ENCODE data around the gene RELN.

The RELN gene

DNA sequence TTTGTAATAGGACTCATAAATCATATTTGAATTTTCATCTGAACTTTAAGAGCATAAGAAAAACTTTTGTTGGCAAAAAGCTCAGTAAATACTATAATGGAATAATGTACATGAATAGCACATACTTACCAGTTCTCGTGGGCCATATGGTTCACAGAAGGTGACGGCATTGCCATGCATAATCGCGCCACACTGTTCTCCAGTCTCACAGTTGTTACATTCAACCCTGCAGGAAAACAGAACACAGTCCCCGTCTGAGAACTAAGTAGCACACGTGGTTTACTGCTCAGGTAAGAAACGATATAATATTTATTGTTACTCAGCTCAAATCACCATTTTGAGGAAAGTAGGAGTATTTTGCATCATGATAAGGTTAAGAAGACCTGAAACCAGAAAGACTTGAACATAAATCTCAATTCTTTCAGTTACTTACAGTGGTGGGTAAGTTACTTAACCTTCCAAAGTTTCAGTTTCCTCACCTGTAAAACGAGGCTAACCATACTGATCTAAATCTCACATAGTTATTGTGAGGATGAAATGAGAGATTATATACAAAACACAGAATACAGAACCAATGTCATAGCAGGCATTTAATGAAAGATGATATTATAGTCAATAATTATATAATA is 261.4 kb downstream of the RELN start:
- Histone ChIP-seq H3K9me3 (no peaks in the 10 kb centered on the region), H3K27me3 (no peaks in the 10 kb centered on the region), H3K27ac (no peak overlapping the region), H3K4me1 (ENCODE audit: control insufficient read depth in 1 of 2, insufficient read depth in 1 of 2, low read depth in 1 of 2, low read length in 1 of 2) (no peaks in the 10 kb centered on the region), H3K4me3 (ENCODE audit: low read depth in 1 of 2, low read length in 1 of 2) (no peak overlapping the region), H3K36me3 (no peaks in the 10 kb centered on the region)
- TF ChIP-seq CTCF (IDR thresholded peaks at IDR 0.05): no peak

DNA sequence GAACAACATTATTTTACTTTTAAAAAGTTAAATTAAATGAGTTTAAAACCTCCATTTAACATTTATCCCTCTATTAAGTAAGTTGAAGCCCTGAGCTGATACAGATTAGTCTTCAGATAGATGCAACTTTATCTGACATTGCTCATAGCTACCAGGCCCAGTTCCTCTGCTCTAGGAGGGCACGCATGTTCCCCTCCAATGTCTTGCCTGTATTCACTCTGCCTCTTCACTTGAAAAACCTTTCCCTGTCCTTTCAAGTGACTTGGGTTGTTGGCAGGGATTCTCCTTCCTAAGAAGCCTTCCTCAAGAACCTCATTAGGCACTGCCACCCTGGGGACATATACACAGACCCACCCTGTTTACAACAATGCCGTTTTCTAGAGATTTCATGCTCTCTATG is 270.4 kb downstream of the RELN start:
- H3K36me3 ChIP-seq: no peaks in the 10 kb centered on the region
- TF ChIP-seq CTCF (IDR thresholded peaks at IDR 0.05): no peak
- H3K27me3 ChIP-seq: no peaks in the 10 kb centered on the region
- no peak overlapping the region for H3K4me3 ChIP-seq (ENCODE audit: low read depth in 1 of 2, low read length in 1 of 2)
- no peak overlapping the region for H3K27ac ChIP-seq
- no peaks in the 10 kb centered on the region for H3K4me1 ChIP-seq (ENCODE audit: control insufficient read depth in 1 of 2, insufficient read depth in 1 of 2, low read depth in 1 of 2, low read length in 1 of 2)
- H3K9me3 ChIP-seq: no peaks in the 10 kb centered on the region

- Histone ChIP-seq H3K36me3 (no peaks in the 10 kb centered on the region), H3K4me3 (ENCODE audit: low read depth in 1 of 2, low read length in 1 of 2) (no peak overlapping the region), H3K27me3 (no peaks in the 10 kb centered on the region), H3K27ac (no peak overlapping the region), H3K4me1 (ENCODE audit: control insufficient read depth in 1 of 2, insufficient read depth in 1 of 2, low read depth in 1 of 2, low read length in 1 of 2) (no peaks in the 10 kb centered on the region), H3K9me3 (no peaks in the 10 kb centered on the region)
- no peak for TF ChIP-seq CTCF (IDR thresholded peaks at IDR 0.05)
Measured at GRCh38 chr7:103718482-103719061, 270.9 kb downstream of the RELN start.

DNA sequence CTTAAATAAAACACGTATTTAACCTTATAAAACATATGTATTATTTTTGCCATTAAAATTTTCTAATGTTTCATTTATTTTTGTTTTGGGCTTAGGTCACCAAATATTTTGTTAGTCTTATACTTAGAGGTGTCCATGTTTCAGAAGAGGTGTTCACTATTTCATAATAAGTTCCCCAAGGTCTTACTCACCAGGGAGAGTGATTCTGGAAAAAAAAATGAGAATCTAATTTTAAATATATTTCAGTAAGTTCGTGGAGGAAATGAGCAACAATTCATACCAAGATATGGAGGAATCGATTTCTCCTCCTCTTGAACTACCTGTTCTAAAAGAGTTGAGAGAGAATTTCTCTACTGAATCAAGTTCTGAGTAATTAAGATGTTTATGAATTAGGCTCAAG is 271.9 kb downstream of the RELN start:
- Histone ChIP-seq H3K27me3 (no peaks in the 10 kb centered on the region), H3K36me3 (no peaks in the 10 kb centered on the region), H3K9me3 (no peaks in the 10 kb centered on the region), H3K27ac (no peak overlapping the region), H3K4me3 (ENCODE audit: low read depth in 1 of 2, low read length in 1 of 2) (no peak overlapping the region), H3K4me1 (ENCODE audit: control insufficient read depth in 1 of 2, insufficient read depth in 1 of 2, low read depth in 1 of 2, low read length in 1 of 2) (no peaks in the 10 kb centered on the region)
- no peak for TF ChIP-seq CTCF (IDR thresholded peaks at IDR 0.05)

GRCh38 chr7:103715376-103716120 is 273.9 kb downstream of the RELN start:
- no peaks in the 10 kb centered on the region for H3K27me3 ChIP-seq
- H3K4me1 ChIP-seq (ENCODE audit: control insufficient read depth in 1 of 2, insufficient read depth in 1 of 2, low read depth in 1 of 2, low read length in 1 of 2): no peaks in the 10 kb centered on the region
- no peak for TF ChIP-seq CTCF (IDR thresholded peaks at IDR 0.05)
- H3K9me3 ChIP-seq: no peaks in the 10 kb centered on the region
- H3K4me3 ChIP-seq (ENCODE audit: low read depth in 1 of 2, low read length in 1 of 2): no peak overlapping the region
- no peaks in the 10 kb centered on the region for H3K36me3 ChIP-seq
- no peak overlapping the region for H3K27ac ChIP-seq

Data from neutrophil (primary cell).